Panc1 (cell line): Measurements from ENCODE around the gene PAMR1.

Source experiments
- POLR2AphosphoS5 ChIP-seq: IDR thresholded peaks from 2 replicates; pipeline ENCODE4 v1.6.1; 2012; ENCODE audit warnings: mild to moderate bottlenecking, low read depth, low read length, moderate library complexity
- SIN3A ChIP-seq: IDR thresholded peaks from 2 replicates; pipeline ENCODE4 v1.6.1; 2012; ENCODE audit warnings: low read depth, mild to moderate bottlenecking, low read length, moderate library complexity, borderline replicate concordance; ENCODE audit not compliant: insufficient read depth
- TF ChIP-seq, protein P1 (sequence below): fragments of 450-650 bp; IDR thresholded peaks from 2 replicates; pipeline ENCODE4 v1.5.1; 2017; ENCODE audit warnings: mild to moderate bottlenecking

DNA sequence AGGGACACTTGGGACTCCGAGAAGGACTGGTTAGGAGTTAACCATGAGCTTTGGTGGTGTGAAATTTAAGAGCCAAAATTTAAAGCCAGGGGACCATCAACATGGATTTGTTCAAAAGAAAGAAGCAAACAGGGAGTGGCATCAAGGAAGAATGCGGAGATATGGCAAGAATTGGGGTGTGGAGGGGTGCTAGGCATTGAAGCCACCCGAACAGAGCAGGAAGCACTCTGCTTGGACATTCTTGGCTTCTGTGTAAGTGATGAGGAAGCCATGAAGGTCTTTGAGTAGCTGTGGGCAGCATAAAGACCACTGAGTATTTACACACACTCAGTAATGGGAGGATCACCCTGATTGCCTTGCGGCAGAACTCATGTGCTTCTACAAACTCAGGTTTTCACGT lies 27.2 kb upstream of the PAMR1 start:
- TF ChIP-seq POLR2AphosphoS5 (no peak), SIN3A (no peak)
- TF ChIP-seq, protein P1, sequence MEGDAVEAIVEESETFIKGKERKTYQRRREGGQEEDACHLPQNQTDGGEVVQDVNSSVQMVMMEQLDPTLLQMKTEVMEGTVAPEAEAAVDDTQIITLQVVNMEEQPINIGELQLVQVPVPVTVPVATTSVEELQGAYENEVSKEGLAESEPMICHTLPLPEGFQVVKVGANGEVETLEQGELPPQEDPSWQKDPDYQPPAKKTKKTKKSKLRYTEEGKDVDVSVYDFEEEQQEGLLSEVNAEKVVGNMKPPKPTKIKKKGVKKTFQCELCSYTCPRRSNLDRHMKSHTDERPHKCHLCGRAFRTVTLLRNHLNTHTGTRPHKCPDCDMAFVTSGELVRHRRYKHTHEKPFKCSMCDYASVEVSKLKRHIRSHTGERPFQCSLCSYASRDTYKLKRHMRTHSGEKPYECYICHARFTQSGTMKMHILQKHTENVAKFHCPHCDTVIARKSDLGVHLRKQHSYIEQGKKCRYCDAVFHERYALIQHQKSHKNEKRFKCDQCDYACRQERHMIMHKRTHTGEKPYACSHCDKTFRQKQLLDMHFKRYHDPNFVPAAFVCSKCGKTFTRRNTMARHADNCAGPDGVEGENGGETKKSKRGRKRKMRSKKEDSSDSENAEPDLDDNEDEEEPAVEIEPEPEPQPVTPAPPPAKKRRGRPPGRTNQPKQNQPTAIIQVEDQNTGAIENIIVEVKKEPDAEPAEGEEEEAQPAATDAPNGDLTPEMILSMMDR, result no peak
